Testis (tissue), 2 donors: ENCODE measurements around the gene DPEP2.

ENCODE experiments used
- CTCF ChIP-seq, 3 experiments: fragments of 450-650 bp in 2 of 3; fragments of 200-600 bp in 1 of 3; sonication (generic) in 1 of 3; IDR thresholded peaks; one replicate each; pipeline ENCODE4 v1.5.1; 2016 to 2019; ENCODE audit warnings: antibody characterized with exemption in 3 of 3, mild to moderate bottlenecking in 2 of 3, moderate library complexity in 1 of 3
- POLR2A ChIP-seq: fragments of 450-650 bp; IDR thresholded peaks from one replicate; pipeline ENCODE4 v1.6.1; 2017; ENCODE audit warnings: antibody characterized with exemption, mild to moderate bottlenecking, moderate library complexity

- TF ChIP-seq CTCF (IDR thresholded peaks at IDR 0.05) (no peak), POLR2A (no peak)
Measured at GRCh38 chr16:68013440-68013839, 14.2 kb upstream of the DPEP2 start.
